Superior temporal gyrus (tissue), 1 donor: ENCODE data around the gene PALLD.

Source experiments
- DNase-seq: peaks from one replicate; pipeline ENCODE4 v3.0.0-alpha.2; 2016; ENCODE audit errors: extremely low spot score

PALLD gene

GRCh38 chr4:168592676-168593075 is 95.8 kb downstream of the PALLD start:
- DNase-seq, result no peak

GRCh38 chr4:168593399-168593798 is 96.5 kb downstream of the PALLD start:
- DNase-seq, result no peak

DNA sequence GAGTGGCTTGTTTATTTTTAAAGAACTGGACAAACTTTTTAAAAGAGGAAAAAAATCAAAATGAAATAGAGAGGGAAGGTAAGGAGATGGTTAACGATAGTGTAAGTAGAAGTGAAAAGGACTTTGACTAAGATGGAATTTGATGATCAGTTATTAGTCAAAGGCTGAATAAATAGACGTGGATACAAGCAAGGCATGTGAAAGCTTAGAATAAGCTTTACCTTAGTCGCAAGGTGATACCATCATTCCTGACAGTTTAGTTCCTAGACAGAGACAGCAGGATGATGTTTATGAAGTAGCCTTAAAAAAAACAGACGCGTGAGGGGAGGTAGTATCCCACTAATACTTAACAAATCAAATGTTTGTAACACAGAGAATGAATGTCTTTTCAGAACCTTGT is 97.3 kb downstream of the PALLD start:
- DNase-seq, result no peak

GRCh38 chr4:168598191-168598590 is 101.3 kb downstream of the PALLD start:
- DNase-seq, result no peak

DNA sequence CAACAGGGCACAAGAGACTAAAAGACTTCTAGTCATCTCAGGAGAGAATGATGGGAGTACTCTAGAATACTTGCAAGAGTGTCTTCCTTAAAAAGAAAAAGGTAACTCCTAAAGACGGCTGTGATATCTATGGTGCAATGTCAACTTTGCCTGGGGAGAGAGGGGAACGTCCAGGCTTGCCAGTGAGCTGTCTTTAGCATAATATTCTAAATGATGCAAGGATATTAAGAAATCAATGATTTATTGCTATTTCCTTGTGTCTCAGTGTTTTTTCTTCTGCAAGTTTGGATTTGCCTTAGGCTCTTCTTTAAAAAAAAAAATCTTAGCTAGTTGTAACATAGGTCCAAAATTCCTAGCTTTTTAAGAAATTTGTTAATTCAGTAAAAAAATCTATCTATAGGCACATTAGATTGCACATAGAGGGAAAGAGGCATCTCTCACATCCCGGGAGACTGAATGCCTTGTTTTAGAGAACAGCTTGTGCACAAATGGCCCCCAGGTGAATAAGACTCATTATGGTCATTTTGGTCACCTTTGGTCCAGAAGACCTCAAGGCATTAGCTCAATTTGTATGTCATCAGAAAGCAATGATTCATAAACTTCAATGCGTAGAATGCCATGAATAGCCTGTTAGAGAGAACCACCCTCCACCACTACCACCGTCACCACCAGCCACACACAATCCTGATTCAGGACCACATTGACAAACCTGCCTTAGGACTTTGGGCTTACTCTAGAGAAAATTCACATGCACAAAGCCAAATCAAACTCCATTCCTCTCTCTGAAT is 104.1 kb downstream of the PALLD start:
- DNase-seq, result no peak

DNA sequence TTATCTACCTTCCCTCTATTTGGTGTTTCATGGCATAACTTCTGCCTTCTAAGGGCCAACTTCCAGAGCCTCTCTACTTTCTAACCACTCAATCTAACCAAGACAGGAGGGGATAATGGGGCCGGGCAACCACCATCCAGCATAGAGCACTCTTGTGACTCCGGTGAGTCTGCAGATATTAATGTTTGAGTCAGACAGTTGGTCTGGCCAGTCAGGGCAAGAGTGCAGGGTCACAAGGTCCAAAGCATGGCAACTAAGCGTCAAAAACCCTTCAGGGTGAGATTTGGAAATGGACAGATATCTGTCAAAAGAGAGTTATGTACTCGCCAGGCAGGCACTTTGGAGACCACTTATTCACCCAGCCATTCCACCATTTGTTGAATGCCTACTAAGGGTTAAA is 105.0 kb downstream of the PALLD start:
- DNase-seq, result no peak

DNA sequence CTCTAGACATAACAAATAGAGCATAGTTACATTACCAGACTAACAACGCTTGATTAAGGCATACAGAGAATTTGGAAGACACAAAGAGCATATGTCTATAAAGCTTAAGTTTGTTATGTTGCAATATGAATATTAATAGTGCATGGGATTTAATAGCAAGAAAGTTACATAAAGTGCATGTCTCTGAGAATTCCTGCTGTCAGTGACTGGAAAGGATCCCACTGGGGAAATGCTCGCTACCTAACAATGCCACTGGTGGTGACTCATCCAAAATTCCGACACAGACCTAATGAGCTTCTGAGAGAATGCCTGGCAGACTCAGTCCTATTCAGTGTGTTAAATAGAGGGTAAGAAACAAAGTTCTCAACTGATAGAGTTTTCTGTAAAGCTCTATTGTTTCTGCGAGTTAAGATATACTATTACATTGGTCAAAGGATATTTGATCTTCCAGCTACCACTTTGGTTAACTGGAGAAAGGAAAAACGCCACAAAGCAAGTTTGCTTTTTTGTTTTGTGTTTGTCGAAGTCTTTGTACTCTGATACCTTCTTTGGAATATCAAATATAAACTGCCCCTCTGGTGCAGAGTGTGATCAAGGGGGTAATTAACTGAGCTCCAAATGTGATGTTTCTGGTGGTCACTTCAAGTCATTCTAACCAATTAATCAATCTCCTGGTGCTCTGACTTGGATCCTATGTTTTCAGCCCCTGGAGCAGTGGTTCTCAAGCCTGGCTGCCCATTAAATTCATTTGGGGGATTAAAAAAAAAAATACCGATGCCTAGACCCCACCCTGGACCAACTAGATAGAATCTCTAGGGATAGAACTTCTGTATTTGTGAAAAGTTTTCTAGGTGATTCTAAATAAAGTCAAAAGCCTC is 107.9 kb downstream of the PALLD start:
- no peak for DNase-seq

DNA sequence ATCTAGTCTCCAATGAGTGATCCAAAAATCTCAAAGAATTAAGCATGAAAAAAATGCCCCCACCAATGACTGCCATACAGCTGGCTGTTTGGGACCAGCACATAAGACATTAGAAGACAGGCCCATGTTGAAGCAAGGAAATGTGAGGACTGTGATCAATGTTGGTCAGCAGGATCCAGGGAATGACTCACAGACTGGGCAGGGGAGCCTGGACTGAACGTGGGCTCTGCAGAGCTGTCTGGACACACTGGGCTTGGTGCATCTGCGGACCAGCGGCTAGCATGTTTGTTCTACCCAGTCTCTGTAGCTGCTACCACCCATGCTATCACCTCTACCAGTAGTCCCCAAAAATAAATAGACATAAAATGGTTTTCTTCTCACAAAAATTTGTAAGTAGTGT is 108.6 kb downstream of the PALLD start:
- no peak for DNase-seq

DNA sequence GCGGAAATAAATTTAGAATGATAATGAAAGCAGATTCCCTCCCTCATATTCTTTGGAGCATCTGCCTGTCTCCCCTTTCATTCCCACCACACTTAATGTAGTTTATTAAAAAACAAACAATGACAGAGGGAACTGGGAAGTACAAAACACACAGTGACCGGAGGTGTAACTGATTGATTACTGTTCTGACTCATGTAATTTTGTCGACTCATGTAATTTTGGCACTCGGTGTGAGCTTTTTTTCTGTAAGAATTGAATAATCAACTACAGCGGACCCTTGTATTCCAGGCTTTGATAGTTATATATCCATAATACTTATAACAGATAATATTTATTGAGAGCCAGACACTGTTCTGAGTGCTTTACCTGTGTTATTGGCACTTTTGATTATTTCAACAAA is 110.4 kb downstream of the PALLD start:
- DNase-seq, result no peak

DNA sequence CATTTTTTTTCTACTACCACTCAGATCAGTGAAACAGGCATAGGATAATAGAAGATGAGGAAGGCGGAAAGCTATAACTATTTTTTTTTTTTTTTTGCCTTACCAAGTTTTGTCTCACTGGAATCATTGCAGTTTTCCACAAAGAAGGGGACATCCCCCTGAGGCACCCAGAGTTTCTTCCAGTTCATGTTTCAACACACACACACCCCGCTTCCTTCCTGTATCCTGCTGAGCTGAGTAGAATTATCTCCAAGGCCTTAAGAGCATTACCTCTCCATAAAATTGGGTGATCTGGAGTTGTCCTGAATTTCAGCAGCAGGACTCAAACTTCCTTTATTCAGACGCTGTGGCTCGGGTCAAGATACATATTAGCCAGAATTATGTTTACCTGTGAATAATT is 111.9 kb downstream of the PALLD start:
- DNase-seq, result no peak

GRCh38 chr4:168609369-168609768 is 112.5 kb downstream of the PALLD start:
- DNase-seq, result no peak

DNA sequence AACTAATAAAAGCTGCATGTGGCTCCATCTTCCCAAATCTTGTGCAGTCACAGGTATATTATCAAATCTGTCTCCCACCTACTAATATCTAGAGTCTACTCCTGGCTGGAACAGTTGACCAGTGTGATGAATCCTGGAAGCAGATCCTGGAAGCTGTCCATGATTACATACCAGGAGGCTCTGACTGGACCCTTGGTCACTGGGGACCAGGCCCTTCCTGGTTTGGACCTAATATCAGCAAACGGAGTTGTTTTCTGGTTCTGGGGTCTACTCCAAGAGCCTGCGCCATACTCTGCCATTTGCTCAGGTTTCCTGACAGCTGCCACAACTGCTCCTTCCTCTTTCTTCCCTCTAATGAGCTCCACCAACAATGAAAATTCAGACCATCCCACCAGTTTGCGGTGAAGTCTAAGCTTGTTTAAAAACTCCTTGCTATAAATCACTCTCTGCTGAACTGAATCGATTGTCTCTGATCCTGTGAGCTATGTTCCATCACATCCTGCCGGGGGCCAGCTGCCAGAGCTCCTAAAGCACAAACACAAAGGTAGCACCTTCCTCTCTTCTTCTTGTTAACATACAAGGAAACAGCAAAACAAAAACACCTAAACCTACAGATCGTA is 114.2 kb downstream of the PALLD start:
- DNase-seq, result no peak

- no peak for DNase-seq
Measured at GRCh38 chr4:168612450-168613135, 115.7 kb downstream of the PALLD start.

DNA sequence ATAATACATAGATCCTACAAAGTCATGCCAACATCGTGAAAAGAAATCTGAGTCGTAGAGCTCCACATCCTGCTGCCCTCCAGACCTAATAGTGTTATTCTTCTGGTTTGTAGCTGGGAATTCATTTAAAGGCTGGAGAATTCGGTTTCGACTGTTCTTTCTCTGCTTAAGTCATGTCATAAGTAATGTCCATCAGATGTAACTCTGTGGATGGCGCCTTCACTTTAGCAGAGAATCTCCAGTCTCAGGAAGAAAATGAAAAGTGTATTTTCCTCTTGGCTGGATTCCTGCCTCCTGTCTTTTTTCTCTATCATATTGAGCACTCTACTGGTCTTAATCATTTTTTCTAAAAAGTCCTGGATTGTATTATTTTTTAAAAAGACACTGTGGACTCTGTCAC is 117.0 kb downstream of the PALLD start:
- no peak for DNase-seq

DNA sequence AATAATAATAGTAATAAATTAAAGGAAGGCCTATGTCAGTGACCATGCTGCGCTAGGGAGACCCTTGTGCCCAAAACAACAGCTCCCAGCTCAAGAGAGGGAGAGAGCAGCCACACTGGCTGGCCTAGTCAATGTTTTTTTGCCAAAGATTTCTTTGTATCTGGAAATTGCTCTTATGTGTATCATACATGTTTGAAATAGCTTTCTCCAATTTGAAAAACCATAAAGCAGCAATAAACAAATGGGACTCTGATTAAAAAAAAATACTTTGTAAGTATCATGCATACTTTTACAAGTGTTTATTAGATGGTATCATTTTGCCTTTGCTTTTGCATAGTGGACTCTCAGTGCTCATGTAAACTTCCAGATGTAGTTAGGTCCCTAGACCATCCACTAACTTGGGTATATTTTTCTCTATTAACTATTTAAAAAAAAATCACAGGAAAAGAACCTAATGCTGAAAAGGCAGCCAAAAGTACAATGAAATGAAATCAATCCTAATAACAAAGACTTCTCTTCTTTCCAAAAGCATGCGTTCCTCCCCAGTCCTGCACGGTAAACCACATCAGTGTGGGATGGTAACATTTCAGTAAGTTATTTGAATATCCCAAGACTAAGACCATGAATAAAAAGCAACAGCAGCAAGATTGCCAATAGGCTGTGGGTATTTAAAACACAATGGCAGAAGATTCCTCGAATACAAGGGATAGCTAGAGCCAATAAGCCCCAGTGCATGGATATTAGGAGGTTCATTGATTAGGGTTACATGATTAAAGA is 117.6 kb downstream of the PALLD start:
- DNase-seq, result no peak

- no peak for DNase-seq
Measured at GRCh38 chr4:168615294-168616065, 118.6 kb downstream of the PALLD start.

- no peak for DNase-seq
Measured at GRCh38 chr4:168618577-168619265, 121.9 kb downstream of the PALLD start.

DNA sequence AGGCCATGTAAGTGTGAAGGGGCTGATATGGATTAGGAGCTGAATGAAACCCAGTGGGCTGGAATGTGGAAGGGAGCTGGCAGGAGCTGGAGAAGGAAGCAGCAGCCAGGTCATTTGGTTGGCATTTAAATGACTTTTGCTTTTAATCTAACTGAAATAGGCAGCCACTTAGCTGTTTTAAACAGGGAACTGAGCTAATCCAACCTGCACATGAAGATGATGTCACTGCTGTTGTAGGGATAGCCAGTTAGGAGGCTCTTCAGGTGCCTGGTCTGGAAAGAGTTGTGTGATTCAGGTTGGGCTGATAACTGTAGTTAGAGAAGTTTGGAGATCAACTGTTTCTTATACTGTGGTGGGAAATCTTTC is 122.4 kb downstream of the PALLD start:
- DNase-seq, result no peak

DNA sequence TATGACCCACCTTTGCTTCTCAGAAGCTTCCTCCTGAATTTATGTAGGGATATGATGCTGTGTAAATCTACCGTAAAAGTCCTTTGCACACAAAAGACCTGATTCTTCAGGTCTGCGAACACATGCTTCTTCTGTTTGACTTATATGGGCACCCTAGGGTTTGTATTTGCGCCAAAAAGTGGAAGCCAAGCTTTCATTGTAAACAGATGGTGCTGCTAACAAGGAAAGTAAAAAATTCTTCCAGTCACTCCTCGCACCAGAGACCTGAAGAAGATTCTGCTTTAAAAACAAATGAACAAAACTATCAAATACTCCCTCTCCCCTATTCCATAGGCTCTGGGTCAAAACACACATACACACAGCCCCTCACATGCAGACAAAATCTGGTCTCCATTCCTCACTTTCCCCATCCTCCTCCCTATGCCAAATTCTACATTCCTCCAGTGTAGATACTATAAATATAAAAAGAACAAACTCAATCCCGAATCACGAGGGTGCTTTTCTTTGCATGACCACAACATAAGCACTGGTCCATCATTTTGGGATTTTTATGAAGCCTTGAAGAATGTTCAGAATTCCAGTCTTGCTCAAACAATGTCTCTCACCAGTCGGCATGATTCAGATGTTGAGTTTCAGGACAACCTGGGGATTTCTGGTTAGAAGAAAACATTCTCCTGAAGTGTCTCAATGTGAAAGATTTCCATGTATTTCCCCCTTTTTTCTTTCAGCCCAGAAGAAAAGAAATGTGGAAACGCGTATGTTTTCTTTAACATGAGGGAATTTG is 125.1 kb downstream of the PALLD start:
- no peak for DNase-seq
